Stimulated activated CD4-positive, alpha-beta T cell treated with anti-CD3 and anti-CD28 coated beads, TNF-alpha, amount 100 ng/mL, for 48 hours (primary cell): ENCODE measurements around the gene LGALS9.

Experiments used
- DNase-seq, 3 donors: peaks; one replicate each; pipeline ENCODE4 v3.0.0-alpha.2; 2020; ENCODE audit warnings: low read depth in 3 of 3

Gene LGALS9

GRCh38 chr17:27630607-27631410 lies at the start of gene LGALS9:
TSS of gene LGALS9 (plus strand) at chr17:27631188. CDS start at chr17:27631266, 78 bp downstream.
- no peak for DNase-seq

GRCh38 chr17:27582696-27583095 lies 48.3 kb upstream of the LGALS9 start:
- DNase-seq, result no peak

DNA sequence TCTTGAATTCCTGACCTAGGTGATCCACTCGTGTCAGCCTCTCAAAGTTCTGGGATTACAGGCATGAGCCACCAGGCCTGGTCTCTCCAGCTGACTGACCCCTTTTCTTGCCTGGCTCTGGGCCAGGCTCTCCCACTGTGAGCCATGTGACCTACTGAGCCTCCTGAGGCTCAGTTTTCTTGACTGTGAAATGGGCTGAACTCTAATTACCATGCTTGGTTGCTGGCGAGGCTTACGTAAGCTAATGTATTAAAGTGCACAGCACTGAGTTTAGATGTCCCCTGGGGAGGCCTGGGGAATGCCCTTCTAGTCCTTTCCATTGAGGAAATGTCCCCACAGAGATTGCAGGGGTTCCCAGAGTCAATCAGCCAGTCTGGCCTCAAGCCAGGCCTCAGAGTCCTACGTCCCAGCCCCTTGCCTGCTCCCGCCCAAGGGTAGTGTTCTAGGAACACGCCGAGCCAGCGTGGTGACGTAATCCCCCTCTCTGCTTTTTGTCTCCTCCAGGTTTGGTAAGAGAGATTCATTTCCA lies 45.8 kb upstream of the LGALS9 start:
- no peak for DNase-seq

DNA sequence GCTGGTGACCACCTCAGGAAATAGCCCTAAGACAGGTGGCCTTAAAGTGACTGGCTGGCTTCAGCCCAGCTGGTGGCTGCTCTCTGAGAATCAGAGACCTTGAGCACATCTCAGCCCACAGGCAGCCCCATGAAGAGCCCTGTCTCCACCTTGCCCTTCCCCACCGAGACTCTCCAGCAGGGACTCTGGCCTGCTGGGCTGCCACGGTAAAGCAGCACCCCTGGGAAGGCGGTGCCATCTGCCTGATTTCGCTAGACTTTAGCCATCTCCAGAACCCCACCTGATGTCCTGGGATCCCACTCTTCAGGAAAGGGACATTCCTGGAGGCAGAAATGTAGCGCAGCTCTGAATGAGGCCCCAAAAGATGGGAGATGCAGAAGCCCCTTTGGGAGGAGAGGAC lies 45.2 kb upstream of the LGALS9 start:
- no peak for DNase-seq

GRCh38 chr17:27586203-27586721 lies 44.7 kb upstream of the LGALS9 start:
- DNase-seq, result no peak

DNA sequence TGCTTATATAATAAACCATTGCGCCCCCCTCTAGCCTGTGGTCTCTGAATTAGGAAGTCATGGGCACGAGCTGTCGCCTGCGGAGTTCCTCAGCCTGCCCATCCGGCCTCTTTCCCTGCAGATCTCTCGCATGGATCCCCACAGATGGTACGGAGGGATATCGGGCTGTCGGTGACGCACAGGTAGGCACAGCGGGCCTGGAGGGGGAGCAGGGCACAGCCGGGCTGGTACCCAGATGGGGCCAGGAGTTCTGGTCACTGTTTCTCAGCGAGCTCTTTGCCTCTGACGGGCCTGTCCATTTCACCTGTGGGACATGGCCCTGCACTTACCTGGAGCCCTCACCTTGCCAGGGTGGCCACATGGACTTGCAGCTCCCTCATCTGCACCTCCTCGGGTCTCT lies 42.6 kb upstream of the LGALS9 start:
- DNase-seq, result no peak

- no peak for DNase-seq
Observed at GRCh38 chr17:27590864-27591263, 40.1 kb upstream of the LGALS9 start.

GRCh38 chr17:27591986-27592385 lies 39.0 kb upstream of the LGALS9 start:
- DNase-seq, result no peak

GRCh38 chr17:27593232-27593856 lies 37.6 kb upstream of the LGALS9 start:
- no peak for DNase-seq

- DNase-seq, result no peak
Observed at GRCh38 chr17:27593857-27594255, 37.1 kb upstream of the LGALS9 start.

- no peak for DNase-seq
Observed at GRCh38 chr17:27595208-27595607, 35.8 kb upstream of the LGALS9 start.

DNA sequence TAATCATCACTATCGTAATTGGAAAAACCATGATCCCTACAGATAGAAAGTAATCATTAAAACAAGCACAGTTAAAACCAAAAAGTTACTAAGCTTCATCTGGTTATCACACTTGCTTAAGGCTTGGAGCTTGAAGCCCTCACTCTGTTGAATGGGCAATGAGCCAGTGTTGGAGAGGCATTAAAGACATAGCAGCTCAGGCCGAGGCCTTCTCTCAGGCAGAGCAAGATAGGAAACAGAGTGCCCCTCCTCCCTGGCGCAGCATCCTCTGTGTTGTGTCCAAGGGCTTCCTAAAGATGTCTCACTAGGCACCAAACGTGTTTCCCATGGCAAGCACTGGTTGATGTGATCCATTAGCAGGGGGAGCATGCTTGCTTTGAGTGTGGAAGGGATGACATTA lies 34.9 kb upstream of the LGALS9 start:
- DNase-seq, result no peak

DNA sequence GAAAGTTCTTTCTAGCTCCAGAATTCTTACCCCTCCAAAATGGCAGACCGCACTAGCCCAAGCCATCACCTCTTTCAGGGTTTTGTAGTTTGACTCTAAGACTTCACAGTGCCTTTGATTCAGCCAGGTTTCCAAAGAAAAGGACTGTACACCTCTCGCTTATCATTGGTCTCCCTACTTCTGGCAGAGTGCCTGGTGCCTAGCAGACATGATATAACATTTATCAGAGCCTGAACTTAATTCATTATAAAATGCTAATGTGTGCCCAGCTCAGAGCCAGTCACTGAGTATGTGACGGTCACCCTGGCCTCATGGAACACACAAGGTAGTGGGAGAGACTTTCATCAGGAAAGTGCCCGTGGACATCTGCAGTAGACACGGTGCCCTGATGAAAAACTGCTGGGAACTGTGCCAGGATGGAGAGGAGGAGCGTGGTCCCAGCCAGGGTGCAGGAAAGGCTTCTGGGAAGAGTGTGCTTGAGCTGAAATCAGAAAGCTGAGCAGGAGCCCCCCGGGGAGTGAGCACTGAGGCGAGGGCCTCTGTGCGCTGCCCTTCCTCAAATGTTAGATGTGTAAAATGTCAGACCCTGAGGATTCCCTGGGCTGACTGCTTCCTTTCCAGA lies 34.3 kb upstream of the LGALS9 start:
- DNase-seq, result no peak

DNA sequence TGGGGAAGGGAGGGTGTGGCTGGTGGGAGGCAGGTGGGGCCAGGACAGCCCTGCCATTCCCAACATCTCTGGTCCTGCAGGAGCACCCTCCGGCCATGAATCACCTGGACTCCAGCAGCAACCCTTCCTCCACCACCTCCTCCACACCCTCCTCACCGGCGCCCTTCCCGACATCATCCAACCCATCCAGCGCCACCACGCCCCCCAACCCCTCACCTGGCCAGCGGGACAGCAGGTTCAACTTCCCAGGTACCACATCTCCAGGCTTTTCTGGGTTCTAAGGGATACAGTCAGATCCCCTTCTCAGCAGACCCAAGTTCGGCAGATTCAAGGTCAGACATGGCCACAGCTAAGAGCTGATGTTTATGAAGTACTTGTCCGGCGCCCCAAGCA lies 33.8 kb upstream of the LGALS9 start:
- DNase-seq, result no peak

DNA sequence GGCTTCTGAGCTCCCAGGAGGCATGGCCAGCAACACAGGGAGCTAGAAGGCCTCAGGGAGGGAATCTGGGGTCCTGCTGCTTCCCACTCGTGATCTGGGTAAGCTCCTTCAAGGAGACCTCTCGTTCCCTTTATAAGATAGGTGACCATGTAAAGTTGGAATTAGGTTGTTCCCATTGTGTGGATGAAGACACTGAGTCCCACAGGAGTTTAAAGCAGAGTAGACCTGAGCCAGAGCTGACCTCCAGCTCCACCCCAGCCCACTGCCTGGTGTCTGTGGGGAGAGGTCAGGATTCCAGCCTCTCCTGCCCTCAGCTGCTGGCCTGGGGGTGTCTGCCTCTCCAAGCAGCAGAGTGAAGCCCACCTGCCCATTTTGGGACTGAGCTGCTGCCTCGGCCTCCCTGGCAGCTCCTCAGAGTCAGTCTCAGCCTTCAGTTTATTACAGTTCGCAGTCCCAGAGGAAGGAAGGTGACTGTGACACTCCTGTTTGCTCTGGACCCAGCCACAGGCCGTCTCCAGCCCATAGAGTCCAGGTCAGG lies 33.1 kb upstream of the LGALS9 start:
- no peak for DNase-seq

DNA sequence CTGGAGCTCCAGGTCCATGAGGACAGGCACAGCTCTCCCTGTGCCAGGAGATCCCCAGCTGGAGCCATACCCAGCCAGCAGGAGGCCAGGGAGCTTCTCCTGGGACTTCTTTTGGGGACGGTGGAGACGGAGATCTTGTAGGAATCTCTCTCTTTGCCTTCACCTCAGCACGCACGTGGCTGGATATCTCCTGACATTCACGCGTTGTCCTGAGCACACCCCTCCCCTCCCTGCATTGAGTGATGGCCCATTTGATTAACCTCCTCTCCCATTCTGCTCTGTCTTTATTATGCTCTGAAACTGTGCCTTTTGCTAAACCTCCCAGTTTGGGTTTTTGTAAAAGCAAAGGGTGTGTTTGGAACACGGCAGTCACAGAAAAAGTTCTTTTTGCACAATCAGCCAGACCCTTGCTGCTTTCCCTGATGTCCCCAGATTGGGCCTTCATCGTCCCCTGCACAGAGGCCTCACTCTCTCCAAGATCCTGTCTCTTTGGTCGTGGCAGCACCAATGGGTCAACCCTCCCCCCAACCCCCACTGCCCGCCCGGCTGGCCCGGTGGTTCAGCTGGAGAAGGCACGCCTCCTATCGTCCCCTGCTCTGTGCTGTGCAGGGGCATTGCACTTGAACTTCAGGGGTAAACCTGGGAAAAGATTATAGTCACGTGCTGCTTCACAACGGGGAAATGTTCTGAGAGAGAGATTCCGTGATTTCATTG lies 32.5 kb upstream of the LGALS9 start:
- no peak for DNase-seq

DNA sequence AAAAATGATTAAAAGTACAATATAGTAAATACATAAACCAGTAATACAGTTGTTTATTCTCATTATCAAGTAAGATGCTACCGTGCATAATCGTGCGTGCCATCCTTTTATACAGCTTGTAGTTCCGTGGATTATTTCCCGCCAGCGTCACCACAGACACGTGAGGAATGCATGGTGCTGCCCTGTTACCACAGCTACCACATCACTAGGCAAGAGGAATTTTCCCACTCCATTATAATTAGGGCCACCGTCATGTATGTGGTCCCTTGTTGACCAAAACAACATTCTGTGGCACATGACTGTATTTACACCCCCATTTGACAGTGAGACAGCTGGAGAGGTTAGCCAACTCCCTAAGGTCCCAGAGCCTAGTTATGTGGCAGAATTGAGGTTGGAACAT lies 30.5 kb upstream of the LGALS9 start:
- no peak for DNase-seq

DNA sequence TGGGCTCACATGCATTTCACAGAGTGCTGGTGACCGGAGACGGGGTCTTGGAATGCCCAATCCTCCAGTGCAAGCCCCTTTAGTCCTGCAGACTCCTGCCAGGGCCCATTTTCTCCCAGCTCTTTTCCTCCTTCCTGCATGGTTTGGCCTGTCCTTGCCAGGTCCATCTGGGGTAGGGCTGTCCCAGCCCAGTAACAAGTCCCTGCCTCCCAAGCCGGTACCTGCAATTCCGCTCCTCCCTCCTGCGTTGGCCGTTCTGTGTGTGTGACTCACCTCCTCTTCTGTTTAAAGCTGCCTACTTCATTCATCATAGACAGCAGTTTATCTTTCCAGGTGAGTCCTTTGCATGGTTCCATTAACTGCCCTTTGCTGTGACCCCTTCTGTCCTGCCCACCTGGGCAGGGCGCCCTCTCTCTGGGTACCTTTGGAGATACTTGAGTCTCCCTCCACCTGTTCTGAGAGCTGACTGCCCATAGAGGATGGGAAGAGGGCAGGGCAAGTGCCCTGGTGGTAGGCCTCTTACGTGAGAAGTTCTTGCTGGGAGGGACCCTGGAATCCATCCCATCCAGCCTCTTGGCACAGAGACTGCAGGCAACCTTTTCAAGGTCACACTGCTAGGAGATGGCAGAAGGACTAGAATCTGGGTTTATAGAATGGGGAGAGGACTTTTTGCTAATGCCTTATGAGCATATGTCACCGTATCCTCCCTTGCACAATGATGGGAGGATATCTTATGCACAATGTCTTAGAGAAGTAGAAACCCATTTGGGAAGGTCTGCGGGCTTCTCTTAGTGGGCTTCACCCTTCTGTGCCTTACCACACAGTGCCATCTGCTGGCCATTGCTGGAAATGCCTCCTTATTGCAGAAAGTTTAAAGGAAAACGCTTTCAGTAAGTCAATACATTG lies 29.7 kb upstream of the LGALS9 start:
- DNase-seq, result peak; percentile 66 to 75 (median 70)

- DNase-seq, result no peak
Observed at GRCh38 chr17:27601975-27602302, 29.0 kb upstream of the LGALS9 start.

DNA sequence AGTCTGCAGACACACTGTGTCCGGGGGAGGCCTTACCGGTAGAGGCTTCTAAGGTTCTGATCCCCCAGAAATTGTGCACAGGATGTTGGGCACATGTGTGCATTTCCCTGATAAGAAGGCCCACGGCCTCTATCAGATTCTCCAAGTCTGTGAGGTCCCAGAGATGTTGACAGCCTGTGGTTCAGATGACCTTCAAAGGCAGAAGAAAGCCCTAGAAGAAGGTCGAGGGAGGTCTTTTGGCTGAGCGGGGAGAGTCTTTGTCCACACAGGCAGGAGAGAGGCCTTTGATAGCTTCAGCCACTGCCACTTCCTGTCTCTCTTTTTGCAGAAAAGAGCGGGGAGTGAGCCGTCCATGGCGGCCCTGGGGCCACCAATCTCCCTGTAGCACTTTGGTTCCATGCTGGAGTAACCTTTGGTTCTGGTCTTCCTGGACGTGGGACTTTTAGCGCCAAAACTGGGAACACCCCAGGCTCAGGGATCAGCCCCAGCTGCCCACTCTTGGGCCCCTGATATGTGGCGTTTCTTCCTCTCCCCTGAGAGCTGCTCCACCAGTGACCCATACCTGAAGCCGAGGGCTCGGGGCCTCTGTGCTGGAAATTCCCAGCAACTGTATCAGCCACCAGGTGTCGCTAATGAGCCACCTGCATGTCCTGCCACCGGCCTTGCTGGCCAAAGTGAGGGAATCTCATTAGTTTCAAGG lies 28.1 kb upstream of the LGALS9 start:
- peak; percentile 34 to 64 (median 58) for DNase-seq
